ENCODE results near the gene CISD2.
"Not testable (repeated sequence)": the region's sequence is repeated elsewhere in the genome, so short reads cannot be mapped to it uniquely, and the experiment has no call there.

Gene CISD2, protein sequence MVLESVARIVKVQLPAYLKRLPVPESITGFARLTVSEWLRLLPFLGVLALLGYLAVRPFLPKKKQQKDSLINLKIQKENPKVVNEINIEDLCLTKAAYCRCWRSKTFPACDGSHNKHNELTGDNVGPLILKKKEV

DNA sequence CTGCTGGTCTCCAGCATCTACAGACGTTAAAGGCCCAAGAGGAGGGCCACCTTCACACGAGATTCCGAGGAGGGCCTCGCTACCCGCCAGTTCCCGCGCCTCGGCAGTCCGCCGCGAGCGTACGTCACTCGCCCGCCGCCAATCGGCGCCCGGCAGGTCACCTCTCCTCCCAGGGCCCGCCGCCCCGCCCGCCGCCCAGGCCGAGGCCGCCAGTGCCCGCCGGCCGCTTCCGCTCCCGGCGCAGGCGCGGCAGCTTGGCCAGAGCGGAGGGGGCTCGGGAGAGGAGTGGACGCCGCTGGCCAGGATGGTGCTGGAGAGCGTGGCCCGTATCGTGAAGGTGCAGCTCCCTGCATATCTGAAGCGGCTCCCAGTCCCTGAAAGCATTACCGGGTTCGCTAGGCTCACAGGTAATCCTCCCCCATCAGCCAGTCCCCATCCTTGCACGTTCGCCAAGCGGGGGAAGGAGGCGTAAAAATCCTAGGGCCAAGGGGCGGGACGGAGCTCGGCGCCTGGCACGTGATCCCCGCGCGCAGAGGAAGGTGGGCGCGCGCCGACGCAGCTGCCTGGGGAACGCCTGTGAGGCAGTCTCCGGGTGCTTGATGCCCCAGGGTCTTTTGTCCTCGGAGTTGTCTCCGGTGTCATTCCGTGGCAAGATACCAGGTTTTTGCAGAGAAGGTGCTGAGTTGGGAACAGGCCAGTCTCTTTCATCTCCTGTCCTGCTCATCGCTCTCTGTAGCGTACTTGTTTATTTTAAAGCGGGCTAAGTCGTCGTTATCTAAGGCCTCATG, at the start of gene CISD2:
Gene CISD2 (plus strand): TSS at position 212 of the 788 bp plus-strand sequence. CDS start 93 bp downstream, at position 305.
- no peak for TF ChIP-seq CTCF (IDR thresholded peaks at IDR 0.05; ENCODE audit: borderline replicate concordance, control extremely low read depth, extremely low read depth, insufficient read depth, missing control alignments)
- peak; percentile 91 for DNase-seq (ENCODE audit: low spot score)
- in situ Hi-C loops (cut with MboI; ENCODE audit: low sequenced_read_pairs, unreplicated experiment): no loop called here

GRCh38 chr4:102819100-102819499, 49.7 kb upstream of the CISD2 start:
- in situ Hi-C loops (cut with MboI; ENCODE audit: low sequenced_read_pairs, unreplicated experiment); DNase-seq (ENCODE audit: low spot score): not testable (repeated sequence)

DNA sequence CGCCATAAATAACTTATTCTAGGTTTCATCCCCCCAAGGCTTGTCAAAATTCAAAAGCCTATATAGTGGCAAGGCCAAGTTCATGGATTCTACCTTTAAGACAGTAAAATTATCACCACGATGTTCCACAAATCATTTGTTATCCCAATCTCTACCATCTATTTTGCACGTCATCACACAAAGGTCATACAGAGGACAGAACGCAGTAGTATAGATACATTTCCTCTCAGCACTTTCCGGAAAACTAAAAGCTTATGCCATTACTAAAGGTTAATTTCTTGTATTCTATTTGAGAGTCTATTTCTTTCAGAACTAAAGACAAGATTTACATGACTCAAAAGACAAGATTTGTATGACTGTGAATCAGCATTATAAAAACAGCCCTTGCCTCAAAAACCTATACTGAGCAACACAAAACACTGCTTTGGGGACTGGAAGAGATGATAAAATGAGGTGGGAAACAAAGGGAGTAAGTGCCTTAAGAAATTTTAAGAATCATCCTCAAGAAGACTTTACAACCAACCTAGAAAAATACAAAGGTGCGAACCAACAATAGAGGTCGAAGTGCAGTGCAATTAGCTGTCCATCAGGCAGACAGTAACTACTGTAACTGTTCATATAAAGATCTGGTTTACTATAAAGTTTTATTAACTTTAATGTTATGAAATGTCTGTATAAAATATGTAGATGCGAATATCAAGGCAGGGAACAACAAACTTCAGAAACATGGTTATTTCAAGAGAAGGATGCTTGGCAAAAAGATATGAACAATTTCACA, 49.0 kb upstream of the CISD2 start:
- TF ChIP-seq CTCF (IDR thresholded peaks at IDR 0.05; ENCODE audit: borderline replicate concordance, control extremely low read depth, extremely low read depth, insufficient read depth, missing control alignments): no peak
- DNase-seq (ENCODE audit: low spot score): no peak
- in situ Hi-C loops (cut with MboI; ENCODE audit: low sequenced_read_pairs, unreplicated experiment): no loop called here

DNA sequence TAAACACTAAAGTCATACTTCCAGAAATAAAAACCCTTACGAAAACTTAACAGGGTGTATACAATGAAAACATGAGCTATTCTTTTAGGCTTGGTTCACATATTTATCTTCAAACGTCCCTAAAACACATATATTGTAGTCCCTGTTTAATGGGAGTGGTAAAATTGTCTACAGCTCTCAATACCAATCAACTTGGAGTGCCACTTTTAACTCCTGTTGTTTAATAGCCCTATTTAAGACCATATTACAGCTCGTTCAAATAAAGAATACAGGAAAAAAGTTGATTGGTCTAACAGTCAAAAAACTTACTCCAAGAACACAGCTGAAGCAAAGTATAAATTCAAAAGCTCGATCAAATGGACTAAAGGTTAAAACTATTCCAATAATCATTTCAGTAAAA, 45.3 kb upstream of the CISD2 start:
- DNase-seq (ENCODE audit: low spot score): no peak
- in situ Hi-C loops (cut with MboI; ENCODE audit: low sequenced_read_pairs, unreplicated experiment): no loop called here
- TF ChIP-seq CTCF (IDR thresholded peaks at IDR 0.05; ENCODE audit: borderline replicate concordance, control extremely low read depth, extremely low read depth, insufficient read depth, missing control alignments): no peak

- no peak for TF ChIP-seq CTCF (IDR thresholded peaks at IDR 0.05; ENCODE audit: borderline replicate concordance, control extremely low read depth, extremely low read depth, insufficient read depth, missing control alignments)
- no peak for DNase-seq (ENCODE audit: low spot score)
- in situ Hi-C loops (cut with MboI; ENCODE audit: low sequenced_read_pairs, unreplicated experiment): no loop called here
Measured at GRCh38 chr4:102823897-102824296, 44.9 kb upstream of the CISD2 start.

DNA sequence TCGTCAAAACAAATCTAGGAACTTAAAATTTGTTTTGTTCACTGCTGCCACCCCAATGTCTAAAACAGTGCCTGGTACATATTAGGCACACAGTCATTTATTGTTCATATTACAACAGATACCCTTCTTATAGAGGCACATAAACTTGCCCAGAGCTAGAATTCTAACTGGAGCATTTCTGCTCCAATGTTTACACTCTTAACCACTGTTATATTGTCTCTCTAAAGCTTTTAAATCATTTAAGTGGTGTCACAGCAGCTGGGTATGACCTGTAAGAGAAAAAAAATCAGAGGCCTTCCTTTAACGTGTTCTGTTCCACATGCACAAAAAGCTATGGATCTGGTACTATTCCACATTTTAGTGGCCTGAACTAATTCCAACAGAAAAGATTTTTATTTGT, 44.4 kb upstream of the CISD2 start:
- no peak for DNase-seq (ENCODE audit: low spot score)
- no peak for TF ChIP-seq CTCF (IDR thresholded peaks at IDR 0.05; ENCODE audit: borderline replicate concordance, control extremely low read depth, extremely low read depth, insufficient read depth, missing control alignments)
- in situ Hi-C loops (cut with MboI; ENCODE audit: low sequenced_read_pairs, unreplicated experiment): no loop called here
